ENCODE results near the gene RUSC1.
A peak's percentile ranks its signal among the peaks of the same experiment; 100 is the strongest.

RUSC1 gene

DNA sequence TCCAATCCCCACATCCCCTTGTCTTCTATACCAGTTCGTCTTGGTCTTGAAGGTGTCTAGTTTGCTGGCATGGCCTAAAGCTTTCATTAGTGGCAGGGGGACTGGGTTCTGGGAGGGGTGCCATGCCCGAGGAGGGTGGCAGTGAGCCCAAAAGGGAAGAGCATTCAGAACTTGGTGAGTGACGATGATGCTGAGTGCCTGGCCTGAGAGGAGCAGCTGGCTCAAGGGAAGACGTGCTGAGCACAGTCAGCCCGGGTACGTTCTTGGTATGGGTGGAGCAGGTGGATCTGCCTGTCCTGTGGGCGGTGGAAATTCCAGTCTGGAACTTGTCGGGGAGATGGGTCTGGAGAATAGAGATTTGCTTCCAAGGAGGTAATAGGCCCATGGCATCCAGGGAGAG is 7.4 kb upstream of the RUSC1 start:
- FAIRE-seq: no peak
- TF ChIP-seq TAF1 (IDR thresholded peaks at IDR 0.05; ENCODE audit: borderline replicate concordance, low read depth, low read length): no peak
- no peak for TF ChIP-seq POLR2A (IDR thresholded peaks at IDR 0.05; ENCODE audit: low read depth, low read length)
- TF ChIP-seq POLR2AphosphoS5 (IDR thresholded peaks at IDR 0.05; ENCODE audit: low read depth, low read length): no peak
- no peak for DNase-seq (ENCODE audit: insufficient read length)

DNA sequence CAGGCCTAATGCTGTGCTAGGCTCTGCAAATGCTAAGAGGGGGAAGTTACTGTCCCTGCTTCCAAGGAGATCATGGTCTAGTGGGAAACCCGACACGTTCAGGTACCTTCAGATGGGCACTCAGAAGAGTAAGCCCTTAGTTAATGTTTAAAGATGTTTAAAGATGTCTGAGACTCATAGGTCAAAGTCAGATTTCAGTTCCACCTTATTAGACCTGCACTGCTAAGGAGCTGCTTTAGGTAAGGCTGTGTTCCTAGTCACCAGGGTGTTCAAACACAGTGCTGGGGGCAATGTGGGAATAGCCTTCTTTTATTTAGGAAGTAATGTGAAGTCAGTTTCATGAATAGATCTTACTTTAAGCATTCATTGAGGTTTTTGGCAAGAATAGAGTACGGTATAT is 3.8 kb upstream of the RUSC1 start:
- TF ChIP-seq POLR2A (IDR thresholded peaks at IDR 0.05; ENCODE audit: low read depth, low read length) (no peak), POLR2AphosphoS5 (IDR thresholded peaks at IDR 0.05; ENCODE audit: low read depth, low read length) (no peak), TAF1 (IDR thresholded peaks at IDR 0.05; ENCODE audit: borderline replicate concordance, low read depth, low read length) (no peak)
- no peak for DNase-seq (ENCODE audit: insufficient read length)
- FAIRE-seq: no peak

DNA sequence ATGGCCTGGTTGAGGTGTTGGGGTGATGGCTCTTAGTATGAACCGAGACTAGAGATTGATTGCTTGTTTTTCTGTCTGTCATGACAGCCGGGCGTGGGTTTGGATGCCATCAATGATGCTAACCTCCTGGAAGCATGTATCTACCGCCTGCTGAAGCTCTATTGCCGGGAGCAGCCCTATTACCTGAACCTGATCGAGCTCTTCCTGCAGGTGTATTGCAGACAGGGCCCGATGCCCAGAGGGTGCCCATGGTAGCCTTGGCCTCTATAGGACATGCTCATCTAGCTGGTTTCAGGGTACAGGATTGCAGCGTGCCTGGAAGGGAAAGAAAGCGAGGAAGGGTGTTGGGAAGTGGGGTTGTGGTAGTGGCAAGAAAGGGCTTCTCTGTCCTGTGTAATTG is 2.6 kb upstream of the RUSC1 start:
- DNase-seq (ENCODE audit: insufficient read length) (no peak), FAIRE-seq (no peak)
- TF ChIP-seq TAF1 (IDR thresholded peaks at IDR 0.05; ENCODE audit: borderline replicate concordance, low read depth, low read length) (no peak), POLR2A (IDR thresholded peaks at IDR 0.05; ENCODE audit: low read depth, low read length) (no peak), POLR2AphosphoS5 (IDR thresholded peaks at IDR 0.05; ENCODE audit: low read depth, low read length) (no peak)

DNA sequence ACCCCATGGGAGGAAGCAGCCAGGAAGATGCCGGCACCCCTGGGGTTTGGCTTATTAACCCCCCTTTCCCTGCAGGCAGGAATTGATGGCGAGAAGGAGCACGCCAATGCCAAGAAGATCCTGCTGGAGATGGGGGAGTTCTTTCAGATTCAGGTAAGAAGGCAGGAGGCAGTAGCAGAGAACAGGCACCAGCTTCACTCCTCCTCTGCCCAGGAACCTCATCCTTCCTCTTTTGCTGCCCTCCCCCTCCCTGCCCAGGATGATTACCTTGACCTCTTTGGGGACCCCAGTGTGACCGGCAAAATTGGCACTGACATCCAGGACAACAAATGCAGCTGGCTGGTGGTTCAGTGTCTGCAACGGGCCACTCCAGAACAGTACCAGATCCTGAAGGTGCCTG is 1.2 kb upstream of the RUSC1 start:
- DNase-seq (ENCODE audit: insufficient read length): no peak
- FAIRE-seq: no peak
- TF ChIP-seq POLR2A (IDR thresholded peaks at IDR 0.05; ENCODE audit: low read depth, low read length): no peak

DNA sequence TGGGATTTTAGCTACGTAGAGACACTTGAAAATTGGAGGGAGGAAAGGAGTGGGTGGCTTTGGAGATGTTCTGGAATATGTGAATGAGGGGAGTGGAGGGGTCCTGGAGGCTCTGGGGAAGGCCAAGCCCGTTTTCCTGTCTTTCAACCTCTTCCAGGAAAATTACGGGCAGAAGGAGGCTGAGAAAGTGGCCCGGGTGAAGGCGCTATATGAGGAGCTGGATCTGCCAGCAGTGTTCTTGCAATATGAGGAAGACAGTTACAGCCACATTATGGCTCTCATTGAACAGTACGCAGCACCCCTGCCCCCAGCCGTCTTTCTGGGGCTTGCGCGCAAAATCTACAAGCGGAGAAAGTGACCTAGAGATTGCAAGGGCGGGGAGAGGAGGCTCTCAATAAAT is 442 bp upstream of the RUSC1 start:
- FAIRE-seq: no peak
- TF ChIP-seq POLR2AphosphoS5 (IDR thresholded peaks at IDR 0.05; ENCODE audit: low read depth, low read length) (no peak), POLR2A (IDR thresholded peaks at IDR 0.05; ENCODE audit: low read depth, low read length) (no peak), TAF1 (IDR thresholded peaks at IDR 0.05; ENCODE audit: borderline replicate concordance, low read depth, low read length) (no peak)
- no peak for DNase-seq (ENCODE audit: insufficient read length)

DNA sequence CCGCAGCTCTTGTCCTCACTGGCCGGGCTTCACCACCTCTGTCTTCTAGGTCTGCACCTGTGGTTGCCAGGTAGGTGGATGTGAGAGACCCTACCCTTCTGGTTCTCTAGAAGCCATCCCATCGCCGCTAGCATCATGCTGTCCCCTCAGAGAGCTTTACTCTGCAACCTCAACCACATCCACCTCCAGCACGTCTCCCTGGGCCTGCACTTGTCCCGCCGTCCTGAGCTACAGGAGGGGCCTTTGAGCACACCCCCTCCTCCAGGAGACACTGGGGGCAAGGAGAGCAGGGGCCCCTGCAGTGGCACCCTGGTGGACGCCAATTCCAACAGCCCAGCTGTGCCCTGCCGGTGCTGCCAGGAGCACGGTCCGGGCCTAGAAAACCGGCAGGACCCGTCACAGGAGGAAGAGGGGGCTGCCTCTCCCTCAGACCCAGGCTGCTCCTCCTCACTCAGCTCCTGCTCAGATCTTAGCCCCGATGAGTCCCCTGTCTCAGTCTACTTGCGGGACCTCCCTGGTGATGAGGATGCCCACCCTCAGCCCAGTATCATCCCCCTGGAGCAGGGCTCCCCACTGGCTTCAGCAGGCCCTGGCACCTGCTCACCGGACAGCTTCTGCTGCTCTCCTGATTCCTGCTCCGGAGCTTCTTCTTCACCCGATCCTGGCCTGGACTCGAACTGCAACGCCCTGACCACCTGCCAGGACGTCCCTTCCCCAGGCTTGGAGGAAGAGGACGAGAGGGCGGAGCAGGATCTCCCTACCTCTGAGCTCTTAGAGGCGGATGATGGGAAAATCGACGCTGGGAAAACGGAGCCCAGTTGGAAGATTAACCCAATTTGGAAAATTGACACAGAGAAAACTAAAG is 1.2 kb downstream of the RUSC1 start:
- TF ChIP-seq TAF1 (IDR thresholded peaks at IDR 0.05; ENCODE audit: borderline replicate concordance, low read depth, low read length) (no peak), POLR2A (IDR thresholded peaks at IDR 0.05; ENCODE audit: low read depth, low read length) (no peak), POLR2AphosphoS5 (IDR thresholded peaks at IDR 0.05; ENCODE audit: low read depth, low read length) (no peak)
- FAIRE-seq (no peak), DNase-seq (ENCODE audit: insufficient read length) (no peak)

DNA sequence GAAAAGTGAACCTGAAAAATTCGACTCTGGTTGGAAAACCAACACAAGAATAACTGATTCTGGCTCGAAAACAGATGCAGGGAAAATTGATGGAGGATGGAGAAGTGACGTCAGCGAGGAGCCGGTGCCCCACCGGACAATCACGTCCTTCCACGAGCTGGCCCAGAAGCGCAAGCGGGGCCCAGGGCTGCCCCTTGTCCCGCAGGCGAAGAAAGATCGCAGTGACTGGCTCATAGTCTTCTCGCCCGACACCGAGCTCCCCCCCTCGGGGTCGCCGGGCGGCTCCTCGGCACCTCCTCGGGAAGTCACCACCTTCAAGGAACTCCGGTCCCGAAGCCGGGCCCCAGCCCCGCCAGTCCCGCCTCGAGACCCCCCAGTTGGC is 1.9 kb downstream of the RUSC1 start:
- FAIRE-seq (peak; percentile 5), DNase-seq (ENCODE audit: insufficient read length) (no peak)
- no peak for TF ChIP-seq POLR2AphosphoS5 (IDR thresholded peaks at IDR 0.05; ENCODE audit: low read depth, low read length)
- TF ChIP-seq TAF1 (IDR thresholded peaks at IDR 0.05; ENCODE audit: borderline replicate concordance, low read depth, low read length): no peak
- no peak for TF ChIP-seq POLR2A (IDR thresholded peaks at IDR 0.05; ENCODE audit: low read depth, low read length)

DNA sequence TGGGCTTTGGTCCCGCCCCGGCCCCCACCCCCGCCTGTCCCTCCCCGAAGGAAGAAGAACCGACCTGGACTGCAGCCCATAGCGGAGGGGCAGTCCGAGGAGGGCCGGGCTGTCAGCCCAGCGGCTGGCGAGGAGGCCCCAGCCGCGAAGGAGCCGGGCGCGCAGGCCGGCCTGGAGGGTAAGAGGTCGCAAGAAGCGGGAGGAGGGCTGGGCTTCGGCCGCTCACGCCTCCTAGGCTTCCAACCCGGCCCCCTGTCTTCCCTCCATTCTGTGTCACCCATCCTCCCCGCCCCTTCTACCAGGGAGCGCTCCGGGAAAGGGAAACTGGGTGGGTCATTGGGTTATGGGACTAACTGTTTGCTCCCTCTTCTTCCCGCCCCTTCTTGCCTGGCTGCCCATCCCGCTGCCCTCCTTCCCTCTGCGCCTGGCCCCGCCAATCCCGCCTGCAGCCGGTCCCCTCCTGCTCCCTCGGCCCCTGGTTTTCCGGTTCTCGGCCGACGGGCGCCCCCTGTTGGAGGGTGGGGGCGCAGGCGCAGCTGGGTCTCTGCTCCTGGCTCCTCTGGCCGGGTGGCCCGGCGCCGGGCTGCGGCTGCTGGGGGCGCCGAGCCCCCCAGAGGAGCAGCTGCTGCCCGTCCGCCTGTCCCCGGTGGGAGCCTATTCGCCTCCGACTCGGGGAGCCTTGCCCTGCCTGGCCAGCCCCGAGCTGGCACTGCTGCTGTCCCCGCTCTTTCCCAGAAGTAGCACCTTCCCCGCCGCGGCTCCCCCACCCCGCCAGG is 2.4 kb downstream of the RUSC1 start:
- DNase-seq (ENCODE audit: insufficient read length): peak; percentile 91
- TF ChIP-seq TAF1 (IDR thresholded peaks at IDR 0.05; ENCODE audit: borderline replicate concordance, low read depth, low read length): no peak
- TF ChIP-seq POLR2AphosphoS5 (IDR thresholded peaks at IDR 0.05; ENCODE audit: low read depth, low read length): no peak
- no peak for TF ChIP-seq POLR2A (IDR thresholded peaks at IDR 0.05; ENCODE audit: low read depth, low read length)
- FAIRE-seq: peak; percentile 89

DNA sequence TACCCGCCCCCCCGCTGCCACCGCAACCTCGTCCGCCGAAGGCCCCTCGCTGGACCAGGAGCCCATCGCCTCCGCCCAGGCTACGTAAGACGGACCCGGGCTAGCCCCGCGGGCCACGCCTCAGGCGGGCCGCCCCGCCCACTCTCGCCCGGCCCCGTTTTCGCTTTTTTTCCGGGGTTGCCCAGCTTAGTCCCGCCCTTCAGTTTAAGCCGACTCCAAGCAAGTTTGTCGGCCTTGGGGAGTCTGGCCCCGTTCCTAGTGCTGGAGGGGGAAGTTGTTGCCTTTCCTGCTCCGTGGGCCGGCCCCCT is 3.0 kb downstream of the RUSC1 start:
- DNase-seq (ENCODE audit: insufficient read length) (peak; percentile 81), FAIRE-seq (no peak)
- TF ChIP-seq POLR2A (IDR thresholded peaks at IDR 0.05; ENCODE audit: low read depth, low read length) (no peak), TAF1 (IDR thresholded peaks at IDR 0.05; ENCODE audit: borderline replicate concordance, low read depth, low read length) (no peak), POLR2AphosphoS5 (IDR thresholded peaks at IDR 0.05; ENCODE audit: low read depth, low read length) (no peak)

DNA sequence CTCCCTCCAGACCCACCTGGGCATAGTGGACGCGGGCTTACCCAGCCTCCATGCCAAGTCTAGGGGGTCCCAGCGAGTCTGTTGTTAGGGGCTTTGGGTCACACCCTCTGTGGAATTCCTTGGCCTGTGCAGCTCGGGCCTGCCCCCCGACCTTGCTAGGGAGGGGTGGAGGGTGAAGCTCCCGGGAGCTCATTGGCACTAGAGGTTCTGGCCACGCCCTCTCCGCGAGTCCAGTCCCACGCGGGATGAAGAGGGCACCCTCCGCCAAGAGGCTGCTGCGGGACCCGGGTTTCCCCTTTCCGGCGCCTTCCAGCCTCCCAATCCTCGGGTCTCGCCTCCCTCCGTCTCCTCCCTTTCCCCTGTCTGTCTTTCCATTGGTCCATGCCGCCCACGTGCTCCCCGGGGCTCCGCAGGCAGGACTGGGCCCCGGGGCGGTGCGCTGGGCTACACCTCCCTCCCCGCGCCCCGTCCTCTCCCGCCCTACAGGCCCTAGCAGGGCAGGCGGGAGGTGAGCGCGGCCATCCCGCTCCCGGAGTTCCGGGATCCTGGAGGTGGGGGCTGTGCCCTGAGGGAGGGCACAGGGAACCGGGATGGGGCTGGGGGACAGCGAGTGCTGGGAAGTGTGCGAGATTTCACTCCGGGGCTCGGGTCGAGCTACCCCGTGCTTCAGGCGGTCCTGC is 3.5 kb downstream of the RUSC1 start:
- DNase-seq (ENCODE audit: insufficient read length) (peak; percentile 95), FAIRE-seq (peak; percentile 92)
- no peak for TF ChIP-seq TAF1 (IDR thresholded peaks at IDR 0.05; ENCODE audit: borderline replicate concordance, low read depth, low read length)
- peak; percentile 54; the same call in 1 of the 2 replicates for TF ChIP-seq POLR2A (IDR thresholded peaks at IDR 0.05; ENCODE audit: low read depth, low read length)

DNA sequence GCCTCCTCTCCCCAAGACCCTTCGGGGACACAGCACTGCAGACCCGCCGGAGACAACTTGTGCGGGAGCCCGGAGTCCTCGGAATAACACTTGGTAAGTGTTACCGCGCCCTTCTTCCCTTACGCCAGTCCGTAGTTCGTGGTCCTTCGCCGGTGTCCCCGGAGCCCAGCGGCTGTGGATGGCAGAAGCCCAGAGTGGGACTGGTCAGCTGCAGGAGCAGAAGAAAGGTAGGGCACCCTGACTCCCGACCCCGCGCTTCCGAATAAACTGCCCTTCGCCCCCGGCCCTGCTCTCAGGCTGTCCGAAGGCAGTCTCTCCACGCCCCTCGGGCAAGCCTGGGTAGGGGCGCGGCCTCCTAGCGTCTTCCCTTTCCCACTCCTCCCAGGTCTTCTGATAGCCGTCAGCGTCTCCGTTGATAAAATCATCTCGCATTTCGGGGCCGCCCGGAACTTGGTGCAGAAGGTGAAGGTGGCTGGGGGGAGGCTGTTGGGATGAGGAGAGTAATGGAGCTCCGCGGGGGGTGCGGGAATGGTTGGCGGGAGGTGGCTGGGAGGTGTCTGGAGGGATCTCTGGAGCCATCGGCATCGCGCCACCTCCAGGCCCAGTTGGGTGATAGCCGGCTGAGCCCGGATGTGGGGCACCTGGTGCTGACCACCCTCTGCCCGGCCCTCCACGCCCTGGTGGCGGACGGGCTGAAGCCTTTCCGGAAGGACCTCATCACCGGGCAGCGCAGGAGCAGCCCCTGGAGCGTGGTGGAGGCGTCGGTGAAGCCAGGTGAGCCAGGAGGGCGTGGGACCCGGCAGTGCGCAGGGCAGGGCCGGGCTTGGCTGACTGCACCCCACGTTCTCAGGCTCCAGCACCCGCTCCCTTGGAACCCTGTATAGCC is 4.3 kb downstream of the RUSC1 start:
- FAIRE-seq: no peak
- DNase-seq (ENCODE audit: insufficient read length): no peak
- TF ChIP-seq POLR2AphosphoS5 (IDR thresholded peaks at IDR 0.05; ENCODE audit: low read depth, low read length): no peak
- no peak for TF ChIP-seq TAF1 (IDR thresholded peaks at IDR 0.05; ENCODE audit: borderline replicate concordance, low read depth, low read length)
- no peak for TF ChIP-seq POLR2A (IDR thresholded peaks at IDR 0.05; ENCODE audit: low read depth, low read length)
